MM.1S (cell line): ENCODE measurements around the gene CDADC1.

Experiments
- CTCF ChIP-seq: fragments of 300-600 bp; sonication (generic); IDR thresholded peaks from 2 replicates; pipeline ENCODE4 v1.5.1; 2016; ENCODE audit warnings: antibody characterized with exemption, low read length, mixed read lengths
- EZH2 ChIP-seq: fragments of 300-600 bp; sonication (generic); optimal IDR thresholded peaks from 2 replicates; pipeline ENCODE3; 2017; ENCODE audit warnings: low read depth, mild to moderate bottlenecking, antibody characterized with exemption, low read length, mixed read lengths
- EZH2phosphoT487 ChIP-seq: fragments of 300-600 bp; sonication (generic); IDR thresholded peaks from 2 replicates; pipeline ENCODE4 v1.6.1; 2018; ENCODE audit warnings: antibody characterized with exemption, low read length

GRCh38 chr13:49217962-49218492 is 29.7 kb upstream of the CDADC1 start:
- TF ChIP-seq EZH2phosphoT487 (no peak), CTCF (no peak), EZH2 (no peak)
